NCI-H2227 treated with DMSO at 0.1 percent for 48 hours (cell line): ENCODE data around the gene CEBPZOS.
A peak's percentile ranks its signal among the peaks of the same experiment; 100 is the strongest.

Source experiments
- DNase-seq: peaks from one replicate; lab custom pipeline; 2025; lab: John Stamatoyannopoulos, UW

The CEBPZOS gene

DNA sequence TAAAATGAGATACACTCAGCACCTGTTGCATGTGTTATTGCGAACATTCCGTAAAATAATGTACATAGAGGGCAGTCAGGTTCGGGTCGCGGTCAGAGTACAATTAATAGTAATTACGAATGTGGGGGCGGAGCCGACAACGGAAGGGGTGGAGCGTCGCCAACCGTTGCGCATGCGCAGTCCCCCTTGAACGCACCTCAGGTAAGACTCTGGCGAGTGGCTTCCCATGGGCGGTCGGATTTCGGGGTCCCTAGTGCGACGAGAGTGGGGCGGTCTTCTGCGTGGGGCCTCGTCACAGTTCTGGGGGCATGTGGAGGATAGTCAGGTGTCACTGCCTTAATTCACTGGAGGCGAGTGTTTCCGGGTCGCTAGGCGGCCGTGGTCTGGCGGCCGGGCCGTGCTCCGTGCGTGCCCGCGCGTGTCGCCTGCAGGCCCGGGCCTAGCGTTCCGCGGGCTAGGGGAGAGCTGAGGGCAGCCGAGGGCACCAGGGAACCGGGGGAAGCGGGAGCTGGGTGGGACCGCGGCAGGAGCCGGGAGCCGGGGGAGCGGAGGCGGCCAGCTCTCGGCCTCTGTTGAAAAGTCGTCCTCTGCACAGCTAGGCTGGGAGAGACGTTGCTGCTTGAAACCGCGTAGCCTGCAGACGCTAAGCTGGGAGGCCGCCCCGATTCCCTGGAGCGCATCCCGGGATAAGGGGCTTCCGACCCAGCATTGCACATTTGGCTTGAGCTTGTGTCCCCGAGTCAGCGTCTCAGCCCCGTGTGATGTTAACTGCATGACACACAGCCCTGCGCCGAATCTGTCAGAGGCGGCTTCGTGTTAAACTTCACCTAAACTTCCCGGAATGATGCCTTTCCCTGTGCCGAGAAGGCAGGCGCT, at the start of gene CEBPZOS:
TSS of gene CEBPZOS (plus strand) at position 177 of the 876 bp plus-strand sequence. CDS start 3,209 bp downstream, outside the sequence.
- DNase-seq: peak; percentile 74

DNA sequence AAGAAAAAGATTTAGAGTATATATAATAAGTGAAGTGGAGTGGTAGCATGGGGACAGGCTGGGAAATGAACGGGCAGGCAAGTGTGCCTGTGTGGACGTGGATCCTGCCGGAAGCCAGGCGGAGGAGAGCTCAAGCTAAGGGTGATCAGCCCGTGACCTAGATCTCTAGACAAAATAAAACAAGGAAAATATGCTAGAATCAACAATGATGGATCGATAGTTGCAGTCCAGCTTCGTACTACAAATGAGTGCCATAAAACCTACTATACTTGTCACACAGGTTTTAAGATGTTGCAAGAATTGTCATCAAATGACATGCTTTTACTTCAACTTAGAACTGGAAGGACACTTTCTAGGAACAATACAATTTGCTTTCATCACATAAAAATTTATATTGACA, 48.0 kb upstream of the CEBPZOS start:
- no peak for DNase-seq

DNA sequence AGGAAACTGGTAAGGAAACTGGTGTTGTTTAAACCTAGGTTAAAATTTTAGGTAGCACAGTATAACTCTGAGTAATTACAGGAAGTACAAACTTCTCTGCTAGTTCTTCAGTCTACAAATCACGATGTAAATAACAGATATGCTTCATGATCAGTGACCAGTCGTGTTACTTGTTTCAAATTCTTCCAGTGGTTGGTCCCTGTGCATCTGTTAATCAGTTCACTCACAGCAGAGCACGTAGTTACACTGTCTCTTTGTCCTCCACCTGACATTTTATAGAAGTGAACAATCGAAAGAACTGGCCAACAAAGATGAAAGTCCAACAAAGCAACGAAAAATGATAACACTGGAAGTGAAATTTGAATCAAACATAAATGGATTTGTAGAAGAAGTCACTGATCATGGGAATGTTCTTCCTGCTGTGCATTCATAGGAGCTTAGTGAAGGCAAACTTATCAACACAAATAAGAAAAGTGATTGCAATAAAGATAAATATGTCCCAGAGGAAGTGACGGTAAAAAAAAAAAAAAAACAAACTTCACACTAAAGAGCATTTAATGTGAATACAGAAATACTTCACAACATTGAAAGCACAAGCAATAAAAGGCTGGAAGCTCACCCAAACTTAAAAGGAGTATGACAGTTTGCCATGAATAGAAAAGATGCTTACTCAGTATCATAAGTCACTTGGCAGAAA, 46.5 kb upstream of the CEBPZOS start:
- no peak for DNase-seq

DNA sequence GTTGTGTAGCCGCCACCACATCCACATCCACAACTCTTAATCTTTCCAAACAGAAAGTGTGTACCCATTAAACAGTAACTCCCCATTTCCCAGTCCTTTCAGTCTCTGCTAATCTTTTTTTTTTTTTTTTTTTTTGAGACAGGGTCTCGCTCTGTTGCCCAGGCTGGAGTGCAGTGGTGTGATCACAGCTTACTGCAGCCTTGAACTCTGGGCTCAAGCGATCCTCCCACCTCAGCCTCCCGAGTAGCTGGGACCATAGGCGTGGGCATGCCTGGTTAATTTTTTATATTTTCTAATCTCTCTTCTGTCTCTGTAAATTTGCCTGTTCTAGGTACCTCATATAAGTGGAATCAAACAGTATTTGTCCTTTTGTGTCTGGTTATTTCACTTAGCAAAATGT, 43.1 kb upstream of the CEBPZOS start:
- DNase-seq: no peak

DNA sequence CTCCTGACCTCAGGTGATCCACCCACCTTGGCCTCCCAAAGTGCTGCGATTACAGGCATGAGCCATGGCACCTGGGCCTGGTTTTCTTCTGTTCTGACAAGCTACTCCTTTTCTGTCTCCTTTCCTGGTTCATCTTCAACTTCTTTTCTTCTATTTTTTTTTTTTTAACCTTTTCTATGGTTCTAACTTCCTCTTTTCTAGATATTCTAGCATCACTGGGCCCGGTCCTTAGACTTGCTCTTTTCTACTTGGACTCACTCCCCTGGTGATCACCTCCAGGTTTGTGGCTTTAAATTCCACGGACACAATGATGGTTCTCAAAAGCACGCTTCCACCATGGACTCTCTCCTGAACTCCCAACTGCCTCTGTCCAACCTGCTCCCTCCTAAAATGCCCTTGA, 41.5 kb upstream of the CEBPZOS start:
- DNase-seq: no peak

DNA sequence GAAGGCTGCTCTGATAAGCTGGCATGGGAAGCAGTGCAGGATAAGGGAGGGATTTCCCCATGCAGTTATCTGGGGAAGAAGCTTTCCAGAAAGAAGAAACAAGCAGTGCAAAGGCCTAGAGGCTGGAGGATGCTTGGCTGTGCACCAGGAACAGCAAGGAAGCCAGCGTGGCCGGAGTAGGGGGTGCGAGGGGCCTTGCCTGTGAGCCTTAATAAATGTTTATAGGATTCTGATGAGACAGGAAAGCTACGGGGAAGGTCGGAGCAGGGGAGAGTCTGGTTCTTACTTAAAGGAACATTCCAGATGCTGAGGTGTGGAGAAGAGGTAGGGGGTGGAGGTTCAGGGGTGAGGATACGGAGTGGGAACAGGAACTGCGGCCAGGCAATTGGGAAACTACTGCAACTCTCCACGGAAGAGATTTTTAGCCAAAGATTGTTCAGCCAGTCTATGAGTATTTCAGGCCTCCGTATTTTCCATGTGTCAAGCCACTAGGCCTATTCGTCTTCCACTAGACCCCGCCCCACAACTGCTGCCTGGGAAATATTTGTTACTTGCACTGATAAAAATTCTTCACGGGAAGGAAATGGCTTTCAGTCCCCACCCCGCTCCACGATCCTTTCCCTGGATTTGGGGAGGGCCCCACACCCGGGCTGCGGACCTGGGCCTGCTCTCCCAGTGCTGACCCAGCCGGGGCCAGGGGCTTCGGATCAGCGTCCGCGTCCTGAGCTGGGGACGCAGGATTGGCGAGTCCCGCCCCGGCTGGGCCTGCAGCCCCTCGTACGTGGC, 40.0 kb upstream of the CEBPZOS start:
- DNase-seq: peak; percentile 51

DNA sequence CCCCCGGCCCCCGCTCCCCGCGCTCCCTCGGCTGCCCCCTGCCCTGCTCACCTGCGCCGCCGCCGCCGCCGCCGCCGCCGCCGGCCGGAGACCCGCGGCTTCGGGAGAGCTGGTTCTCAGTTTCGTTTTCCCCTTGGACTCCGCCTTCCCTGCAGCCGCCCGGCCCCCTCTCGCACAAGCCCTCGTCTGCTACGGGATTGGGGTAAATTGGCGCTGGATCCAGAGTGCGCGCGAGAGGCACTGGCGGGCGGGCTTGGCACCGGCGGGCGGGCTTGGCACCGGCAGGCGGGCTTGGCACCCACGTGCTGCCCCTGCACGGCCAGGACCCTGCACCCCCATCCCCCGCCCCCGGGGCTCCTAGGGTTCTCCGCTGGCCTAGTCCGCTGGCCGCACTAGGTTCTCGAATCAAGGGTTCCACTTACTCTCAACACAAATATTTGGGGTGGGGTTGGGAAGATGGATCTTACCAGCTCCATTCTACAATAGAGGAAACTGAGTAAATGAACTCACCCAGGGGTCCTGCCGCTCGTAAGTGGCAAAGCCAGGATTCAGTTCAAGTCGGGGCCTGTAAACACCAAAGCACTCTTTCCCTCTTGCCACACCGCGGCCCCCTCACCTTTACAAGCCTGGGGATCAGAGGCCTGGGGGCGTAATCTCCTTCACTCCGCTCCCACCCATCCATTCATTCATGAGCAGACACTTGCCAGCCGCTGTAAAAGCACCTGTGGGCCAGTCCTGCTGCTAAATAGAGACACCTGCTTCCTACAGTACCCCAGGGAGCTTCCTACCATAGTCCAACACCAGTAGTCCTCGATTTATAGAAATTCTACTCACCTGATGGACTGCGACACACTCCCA, 39.2 kb upstream of the CEBPZOS start, which contains the start of gene EIF2AK2:
TSS of gene EIF2AK2 (minus strand) at position 124 of the 858 bp plus-strand sequence. CDS start 9,174 bp downstream, outside the sequence.
- peak; percentile 82 for DNase-seq

DNA sequence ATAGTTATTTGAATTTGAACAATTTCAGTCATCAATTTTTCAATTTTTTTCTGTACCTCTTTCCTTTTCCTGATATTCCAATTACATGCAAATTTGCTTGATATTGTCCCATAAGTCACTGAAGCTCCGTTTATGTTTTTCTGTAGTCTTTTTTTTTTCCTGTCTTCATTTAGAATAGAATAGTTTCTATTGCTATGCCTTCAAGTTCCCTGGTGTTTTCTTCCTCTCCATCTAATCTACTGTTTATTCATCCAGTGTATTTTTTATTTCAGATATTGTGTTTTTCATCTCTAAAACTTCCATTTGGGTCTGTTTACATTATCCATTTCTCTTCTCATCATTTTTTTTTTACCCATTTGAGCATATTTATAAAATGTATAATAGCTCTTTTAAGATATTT, 31.5 kb upstream of the CEBPZOS start:
- no peak for DNase-seq

DNA sequence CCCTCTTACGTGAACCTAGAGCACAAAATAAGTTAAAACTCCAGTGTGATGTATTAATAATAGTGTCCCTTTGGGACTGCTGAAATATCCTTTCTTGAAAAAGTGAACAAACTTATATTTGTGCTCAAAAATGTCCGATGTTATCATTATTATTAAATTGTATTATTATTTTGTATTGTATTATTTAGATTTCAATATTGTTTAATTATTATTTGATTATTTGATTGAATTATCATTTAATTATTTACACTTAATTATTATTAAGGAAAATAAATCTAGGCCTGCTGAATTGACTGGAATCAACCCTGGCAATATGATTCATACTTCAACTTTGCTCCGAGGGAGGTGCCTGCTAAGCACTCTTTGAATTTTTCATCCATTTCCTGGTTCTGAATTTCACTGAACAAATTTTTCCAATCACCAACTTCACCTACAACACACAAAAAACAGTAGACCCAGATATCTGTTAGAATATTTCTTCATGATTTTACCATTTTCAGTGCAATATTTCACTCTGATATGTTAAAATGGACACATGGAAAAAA, 28.6 kb upstream of the CEBPZOS start:
- DNase-seq: no peak

DNA sequence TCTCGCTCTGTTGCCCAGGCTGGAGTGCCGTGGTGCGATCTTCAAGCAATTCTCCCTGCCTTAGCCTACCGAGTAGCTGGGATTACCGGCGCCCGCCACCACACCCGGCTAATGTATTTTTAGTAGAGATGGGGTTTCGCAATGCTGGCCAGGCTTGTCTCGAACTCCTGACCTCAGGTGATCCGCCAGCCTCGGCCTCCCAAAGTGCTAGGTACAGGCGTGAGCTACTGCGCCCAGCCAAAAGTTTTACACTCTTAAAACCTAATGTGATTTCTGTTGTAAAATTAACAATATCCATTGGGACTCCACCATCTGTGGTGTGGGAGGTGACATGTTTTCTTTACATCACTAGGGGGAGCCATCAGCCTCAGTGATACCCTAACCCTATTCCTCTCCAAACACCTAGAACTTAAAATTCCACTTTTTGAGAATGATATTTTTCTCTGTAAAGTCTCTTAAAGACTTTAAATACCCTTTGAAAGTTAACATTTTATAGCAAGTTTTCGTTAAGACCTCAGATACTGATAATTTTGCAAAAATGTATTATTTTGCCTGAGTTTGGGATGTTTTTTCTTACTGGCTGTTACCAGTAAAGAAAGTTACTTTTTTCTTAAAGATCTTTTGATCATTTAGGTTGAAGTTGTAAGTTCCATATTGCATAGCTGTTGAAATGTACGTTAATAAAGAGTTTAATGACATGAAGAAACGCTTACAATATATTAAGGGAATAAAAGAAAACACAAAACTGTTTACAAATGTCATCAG, 27.9 kb upstream of the CEBPZOS start:
- peak; percentile 22 for DNase-seq

DNA sequence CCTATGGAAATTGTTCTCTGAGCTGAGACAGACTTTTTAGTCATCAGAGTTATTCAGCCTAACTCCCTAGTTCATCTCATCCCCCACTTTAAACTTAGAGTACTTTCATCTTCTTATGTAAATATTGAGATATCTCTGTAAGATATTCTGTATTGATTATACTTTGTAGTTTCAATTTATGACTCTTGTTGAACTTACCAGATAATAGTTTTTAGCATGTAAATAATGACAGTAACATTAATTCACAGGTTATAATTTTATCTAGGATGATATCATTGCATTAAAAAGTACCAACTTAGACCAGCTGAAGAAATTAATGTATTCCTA, 24.7 kb upstream of the CEBPZOS start:
- DNase-seq: no peak

DNA sequence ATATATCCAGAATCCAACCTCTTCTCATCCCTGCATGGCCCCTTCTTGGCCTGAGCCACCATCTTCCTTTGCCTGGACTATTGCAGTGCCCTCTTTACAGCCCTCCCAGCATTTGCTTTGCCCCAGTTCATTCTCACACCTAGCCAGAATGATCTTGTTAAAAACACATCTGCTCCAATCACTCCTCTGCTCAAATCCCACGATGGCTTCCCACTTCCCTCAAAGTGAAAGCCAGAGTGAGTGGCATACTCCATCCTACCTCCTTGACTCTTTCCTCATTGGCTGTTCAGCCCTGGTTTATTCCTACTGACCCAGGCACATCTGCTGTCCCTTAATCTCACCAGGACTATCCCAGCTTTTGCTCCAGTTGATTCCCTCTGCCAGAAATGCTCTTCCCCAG, 22.6 kb upstream of the CEBPZOS start:
- DNase-seq: no peak

DNA sequence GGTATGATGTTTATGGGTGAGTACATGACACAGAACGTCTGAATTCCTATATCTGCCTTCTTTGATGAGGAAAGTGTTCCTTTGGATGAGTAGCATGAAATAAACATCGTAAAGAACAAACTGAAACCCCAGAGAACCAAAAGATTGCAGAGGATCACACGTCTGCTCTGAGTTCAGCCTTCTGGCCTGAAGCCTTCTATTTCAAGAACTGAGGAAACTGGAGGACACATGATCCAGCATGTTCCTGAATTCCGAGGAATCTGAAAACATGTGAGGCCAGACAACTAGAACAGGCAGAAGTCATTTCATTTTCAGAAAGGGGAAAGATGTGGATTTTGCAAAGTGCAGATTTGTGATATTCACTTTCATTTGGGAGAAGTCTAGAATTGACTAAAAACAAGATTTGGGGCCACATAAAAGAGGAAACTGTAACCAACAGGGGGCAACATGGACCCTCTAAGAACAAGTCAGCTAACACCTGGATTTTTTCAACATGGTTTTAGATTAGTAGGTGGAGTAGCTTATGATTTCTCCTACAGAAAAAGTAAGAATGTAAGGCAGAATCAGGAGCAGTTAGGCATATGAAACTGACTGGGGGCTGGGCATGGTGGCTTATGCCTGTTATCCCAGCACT, 16.2 kb upstream of the CEBPZOS start:
- no peak for DNase-seq

DNA sequence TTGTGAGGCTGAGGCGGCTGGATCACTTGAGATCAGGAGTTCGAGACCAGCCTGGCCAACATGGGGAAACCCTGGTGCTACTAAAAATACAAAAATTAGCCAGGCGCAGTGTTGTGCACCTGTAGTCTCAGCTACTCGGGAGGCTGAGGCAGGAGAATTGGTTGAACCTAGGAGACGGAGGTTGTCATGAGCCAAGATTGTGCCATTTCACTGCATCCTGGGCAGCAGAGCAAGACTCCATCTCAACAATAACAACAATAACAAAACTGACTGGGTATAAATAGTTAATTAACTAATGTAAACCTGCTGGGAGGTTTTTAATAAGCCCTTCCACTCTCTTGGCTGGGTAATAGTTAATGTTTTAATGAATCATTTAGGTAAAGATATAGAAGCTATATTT, 15.7 kb upstream of the CEBPZOS start:
- no peak for DNase-seq

DNA sequence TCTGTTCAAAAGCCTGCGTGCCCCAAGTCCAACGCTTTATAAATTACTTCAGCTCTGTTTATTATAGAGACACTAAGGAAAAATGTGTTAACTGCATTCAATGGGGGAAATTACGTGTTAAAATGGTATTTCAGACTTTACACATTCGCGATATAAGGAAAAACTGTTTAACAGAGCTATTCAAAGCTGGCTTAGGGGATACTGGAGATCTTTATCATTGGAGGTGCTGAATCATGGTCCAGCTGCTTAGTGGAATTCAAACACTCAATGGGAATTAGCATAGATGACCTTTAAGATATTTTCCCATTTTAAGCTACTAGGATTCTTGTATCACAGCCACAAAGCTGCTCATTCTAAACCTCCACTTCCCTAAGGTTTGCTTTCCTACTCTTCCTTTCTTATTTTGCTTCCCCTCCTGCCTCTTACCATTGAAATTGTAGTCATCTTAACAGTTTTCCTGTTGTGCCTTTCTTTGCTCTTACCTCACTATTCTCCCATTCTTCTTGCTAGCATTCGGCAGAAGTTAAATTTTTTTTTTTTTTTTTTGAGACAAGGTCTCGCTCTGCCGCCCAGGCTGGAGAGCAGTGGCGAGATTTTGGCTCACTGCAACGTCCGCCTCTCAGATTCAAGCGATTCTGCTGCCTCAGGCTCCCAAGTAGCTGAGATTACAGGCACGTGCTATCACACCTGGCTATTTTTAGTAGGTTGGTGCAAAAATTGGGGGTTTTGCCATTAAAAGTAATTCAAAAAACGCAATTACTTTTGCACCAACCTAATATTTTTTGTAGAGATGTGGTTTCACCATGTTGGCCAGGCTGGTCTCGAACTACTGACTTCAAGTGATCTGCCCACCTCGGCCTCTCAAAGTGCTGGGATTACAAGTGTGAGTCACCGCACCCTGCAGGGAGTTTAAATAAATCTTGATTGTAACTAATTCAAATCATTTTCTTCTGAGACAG, 14.3 kb upstream of the CEBPZOS start:
- no peak for DNase-seq

DNA sequence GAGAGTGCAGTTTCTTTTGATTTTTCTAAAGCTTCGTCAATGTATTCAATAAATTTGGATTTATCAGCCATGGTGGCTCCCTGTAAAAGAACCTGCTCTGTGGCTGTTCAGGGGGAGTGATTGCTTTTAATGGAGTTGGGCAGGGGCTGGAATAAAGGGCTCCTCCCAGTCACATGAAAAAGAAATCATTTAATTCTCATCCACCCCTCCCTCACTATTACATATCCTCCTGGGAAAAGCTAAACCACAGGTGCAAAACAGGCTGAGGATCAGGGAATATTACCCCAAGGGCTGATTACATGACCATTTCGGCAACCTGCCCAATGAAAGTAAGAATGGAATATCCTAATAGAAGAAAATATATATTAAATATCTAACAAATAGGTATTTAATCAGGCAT, 7.7 kb upstream of the CEBPZOS start, which contains the start of gene SULT6B1:
TSS of gene SULT6B1 (minus strand) at position 101 of the 400 bp plus-strand sequence. CDS start at position 71, 30 bp downstream.
- no peak for DNase-seq

DNA sequence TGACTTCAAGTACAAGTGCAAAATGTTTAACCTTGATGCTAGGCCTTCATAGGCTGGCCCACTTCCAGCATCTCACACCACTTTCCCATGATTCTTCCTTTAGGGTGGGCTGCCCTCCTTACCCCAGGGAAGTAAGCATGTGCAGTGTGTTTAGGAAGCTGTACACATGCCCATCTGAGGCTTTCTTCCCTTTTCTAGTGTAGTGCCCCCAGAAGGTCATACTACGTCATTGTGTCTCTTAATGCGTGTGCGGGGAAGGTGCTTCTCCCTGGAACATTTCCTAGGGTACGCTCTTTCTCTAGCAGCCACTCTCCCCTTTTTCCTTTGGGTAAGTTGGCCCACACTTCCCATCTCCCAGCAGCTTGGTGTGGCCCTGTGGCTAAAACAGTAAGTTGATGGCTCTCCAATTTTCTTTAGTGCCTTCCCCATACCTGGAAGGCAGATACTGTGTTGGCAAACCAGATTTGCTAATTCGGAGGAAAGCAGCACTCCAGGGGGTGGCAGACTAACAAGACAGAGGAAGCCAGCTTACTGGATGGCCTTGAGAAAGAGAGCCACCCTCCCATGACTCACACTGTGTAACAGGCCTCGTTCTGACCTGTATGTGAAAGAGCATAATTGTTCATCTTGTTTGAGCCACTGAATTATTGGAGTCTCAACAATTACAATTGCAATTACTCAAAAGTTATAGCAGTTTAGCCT, 6.7 kb upstream of the CEBPZOS start:
- peak; percentile 16 for DNase-seq

DNA sequence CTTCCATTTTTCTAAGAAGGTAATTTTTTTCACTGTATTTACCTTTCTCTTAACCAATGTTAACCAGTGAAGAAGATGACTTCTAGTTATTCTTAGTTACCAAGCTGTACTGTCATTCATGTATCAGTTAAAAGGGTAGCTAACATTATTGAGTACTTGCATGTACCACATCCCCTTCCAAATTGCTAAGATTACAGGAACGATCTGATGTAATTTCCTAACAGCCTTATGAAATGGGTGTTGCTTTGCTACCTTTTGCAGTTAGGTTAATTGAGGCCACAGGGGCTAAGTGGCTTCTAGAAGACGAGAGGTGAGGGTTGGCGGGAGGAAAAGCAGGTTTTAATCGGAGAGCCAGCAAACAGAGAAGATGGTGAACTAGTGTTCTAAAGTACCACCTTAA, 6.0 kb upstream of the CEBPZOS start:
- DNase-seq: no peak
